ENCODE measurements around the gene PPP2R5C. TPM values are rescaled to one million over a fixed set of nuclear protein-coding genes. Genes with fewer than 3 reads are reported as not detected.

PPP2R5C gene
- total RNA-seq, 1 experiment from 2014 or later = 120 TPM

DNA sequence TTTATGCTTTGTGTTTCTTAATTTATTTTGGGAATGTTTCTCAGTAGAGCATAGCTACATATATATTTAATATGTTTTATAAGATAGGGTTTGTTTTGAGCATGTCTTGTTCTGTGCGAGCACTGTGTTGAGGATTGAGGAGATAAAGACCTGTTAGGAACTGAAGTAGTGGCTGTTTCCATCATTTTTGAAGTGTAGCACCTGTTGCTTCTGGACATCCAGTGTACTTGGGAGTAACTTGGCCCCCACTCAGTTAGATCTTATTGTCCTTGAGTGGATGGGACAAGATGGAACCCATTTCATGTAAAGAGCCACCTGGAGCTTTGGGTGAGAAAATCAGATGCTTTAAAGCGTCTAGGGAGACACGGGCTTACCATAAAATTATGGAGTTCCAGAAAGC lies 8.7 kb downstream of the PPP2R5C start:
- no peaks in the 10 kb centered on the region for H3K9me3 Mint-ChIP-seq (ENCODE audit: low read depth, unreplicated experiment)
- H3K4me1 Mint-ChIP-seq (ENCODE audit: low read depth, unreplicated experiment) = peaks cover 21% of the 10 kb centered on the region
- peaks cover 6% of the 10 kb centered on the region for H3K36me3 Mint-ChIP-seq (ENCODE audit: insufficient read depth, unreplicated experiment)
- H3K4me3 Mint-ChIP-seq (ENCODE audit: low read depth, unreplicated experiment) = no peak overlapping the region
- H3K27me3 Mint-ChIP-seq (ENCODE audit: unreplicated experiment) = no peaks in the 10 kb centered on the region
- no peak overlapping the region for H3K27ac Mint-ChIP-seq (ENCODE audit: unreplicated experiment)
- CTCF ChIA-PET = interaction anchor here (1.6 to 1.9 kb wide), 5 partner anchors 11 to 178 kb away, joined by 4 to 16 read pairs (median 6); no protein-coding TSS in a partner anchor
- no peak for TF ChIP-seq CTCF (IDR thresholded peaks at IDR 0.05; ENCODE audit: unreplicated experiment)
- intact Hi-C loops (cut with micrococcal nuclease; ENCODE audit: unreplicated experiment) = loop anchor here (5.0 to 10.0 kb wide), 3 partner anchors 72 to 155 kb away; no protein-coding TSS in a partner anchor
- no TSS peak for BruUV-seq (replicated peaks)
- DNase-seq = no peak

GRCh38 chr14:101772770-101773169 lies 11.3 kb downstream of the PPP2R5C start:
- Mint-ChIP-seq H3K27me3 (ENCODE audit: unreplicated experiment) (no peaks in the 10 kb centered on the region), H3K9me3 (ENCODE audit: low read depth, unreplicated experiment) (no peaks in the 10 kb centered on the region)
- peak; percentile 41 for DNase-seq

GRCh38 chr14:101773378-101773777 lies 11.9 kb downstream of the PPP2R5C start:
- Mint-ChIP-seq H3K4me3 (ENCODE audit: low read depth, unreplicated experiment) (no peak overlapping the region), H3K36me3 (ENCODE audit: insufficient read depth, unreplicated experiment) (peaks cover 6% of the 10 kb centered on the region), H3K27ac (ENCODE audit: unreplicated experiment) (no peak overlapping the region), H3K27me3 (ENCODE audit: unreplicated experiment) (no peaks in the 10 kb centered on the region), H3K4me1 (ENCODE audit: low read depth, unreplicated experiment) (peaks cover 21% of the 10 kb centered on the region), H3K9me3 (ENCODE audit: low read depth, unreplicated experiment) (no peaks in the 10 kb centered on the region)
- no peak for TF ChIP-seq CTCF (IDR thresholded peaks at IDR 0.05; ENCODE audit: unreplicated experiment)
- no TSS peak for BruUV-seq (replicated peaks)
- CTCF ChIA-PET = no interaction called here
- DNase-seq = no peak
- intact Hi-C loops (cut with micrococcal nuclease; ENCODE audit: unreplicated experiment) = loop anchor here (5.0 to 10.0 kb wide), 3 partner anchors 69 to 151 kb away; no protein-coding TSS in a partner anchor

More at GRCh38 chr14:101772770-101773169, 11.3 kb downstream of the PPP2R5C start:
- CTCF ChIA-PET = no interaction called here
- BruUV-seq (replicated peaks) = no TSS peak
- intact Hi-C loops (cut with micrococcal nuclease; ENCODE audit: unreplicated experiment) = loop anchor here (5.0 to 10.0 kb wide), 3 partner anchors 70 to 152 kb away; no protein-coding TSS in a partner anchor
- Mint-ChIP-seq H3K27ac (ENCODE audit: unreplicated experiment) (no peak overlapping the region), H3K4me1 (ENCODE audit: low read depth, unreplicated experiment) (peaks cover 21% of the 10 kb centered on the region), H3K36me3 (ENCODE audit: insufficient read depth, unreplicated experiment) (peaks cover 6% of the 10 kb centered on the region), H3K4me3 (ENCODE audit: low read depth, unreplicated experiment) (no peak overlapping the region)
- TF ChIP-seq CTCF (IDR thresholded peaks at IDR 0.05; ENCODE audit: unreplicated experiment) = no peak

- Mint-ChIP-seq H3K9me3 (ENCODE audit: low read depth, unreplicated experiment) (no peaks in the 10 kb centered on the region), H3K4me3 (ENCODE audit: low read depth, unreplicated experiment) (no peak overlapping the region), H3K27ac (ENCODE audit: unreplicated experiment) (no peak overlapping the region), H3K4me1 (ENCODE audit: low read depth, unreplicated experiment) (peaks cover 21% of the 10 kb centered on the region), H3K36me3 (ENCODE audit: insufficient read depth, unreplicated experiment) (peaks cover 6% of the 10 kb centered on the region), H3K27me3 (ENCODE audit: unreplicated experiment) (peaks cover 6% of the 10 kb centered on the region)
- TF ChIP-seq CTCF (IDR thresholded peaks at IDR 0.05; ENCODE audit: unreplicated experiment) = no peak
- intact Hi-C loops (cut with micrococcal nuclease; ENCODE audit: unreplicated experiment) = loop anchor here (5.0 to 10.0 kb wide), 3 partner anchors 68 to 151 kb away; no protein-coding TSS in a partner anchor
- BruUV-seq (replicated peaks) = no TSS peak
- CTCF ChIA-PET = no interaction called here
- DNase-seq = no peak
Observed at GRCh38 chr14:101774006-101774795, 12.7 kb downstream of the PPP2R5C start.
